ENCODE data around the gene STAT5A.
A peak's percentile ranks its signal among the peaks of the same experiment; 100 is the strongest.
"Not testable (repeated sequence)": the region's sequence is repeated elsewhere in the genome, so short reads cannot be mapped to it uniquely, and the experiment has no call there.

Gene STAT5A

GRCh38 chr17:42333053-42333452, 44.8 kb downstream of the STAT5A start:
- DNase-seq (ENCODE audit: low spot score), result no peak

- no peak for DNase-seq (ENCODE audit: low spot score)
Measured at GRCh38 chr17:42334677-42335076, 46.4 kb downstream of the STAT5A start.

- no peak for DNase-seq (ENCODE audit: low spot score)
Measured at GRCh38 chr17:42337442-42337841, 49.1 kb downstream of the STAT5A start.

- no peak for DNase-seq (ENCODE audit: low spot score)
Measured at GRCh38 chr17:42338427-42338985, 50.2 kb downstream of the STAT5A start.

- DNase-seq (ENCODE audit: low spot score), result no peak
Measured at GRCh38 chr17:42339221-42339620, 50.9 kb downstream of the STAT5A start.

GRCh38 chr17:42340691-42341127, 52.4 kb downstream of the STAT5A start:
- DNase-seq (ENCODE audit: low spot score), result no peak

GRCh38 chr17:42341568-42341967, 53.3 kb downstream of the STAT5A start:
- no peak for DNase-seq (ENCODE audit: low spot score)

GRCh38 chr17:42342242-42343008, 54.1 kb downstream of the STAT5A start:
- no peak for DNase-seq (ENCODE audit: low spot score)

GRCh38 chr17:42345396-42346073, 57.2 kb downstream of the STAT5A start:
- DNase-seq (ENCODE audit: low spot score), result no peak

- no peak for DNase-seq (ENCODE audit: low spot score)
Measured at GRCh38 chr17:42346481-42346880, 58.2 kb downstream of the STAT5A start.

- DNase-seq (ENCODE audit: low spot score), result peak; percentile 86
Measured at GRCh38 chr17:42347198-42347597, 58.9 kb downstream of the STAT5A start.

- no peak for DNase-seq (ENCODE audit: low spot score)
Measured at GRCh38 chr17:42347606-42348005, 59.3 kb downstream of the STAT5A start.

- no peak for DNase-seq (ENCODE audit: low spot score)
Measured at GRCh38 chr17:42348104-42348503, 59.8 kb downstream of the STAT5A start.

- no peak for DNase-seq (ENCODE audit: low spot score)
Measured at GRCh38 chr17:42354956-42355843, 66.9 kb downstream of the STAT5A start.

GRCh38 chr17:42358434-42358833, 70.1 kb downstream of the STAT5A start:
- no peak for DNase-seq (ENCODE audit: low spot score)

GRCh38 chr17:42359133-42359532, 70.8 kb downstream of the STAT5A start:
- DNase-seq (ENCODE audit: low spot score), result no peak

- DNase-seq (ENCODE audit: low spot score), result not testable (repeated sequence)
Measured at GRCh38 chr17:42360388-42360787, 72.1 kb downstream of the STAT5A start.
